H1 (cell line): ENCODE results near the gene RBCK1. TPM values are rescaled to one million over a fixed set of nuclear protein-coding genes. Genes with fewer than 3 reads are reported as not detected.

ENCODE experiments used
- CTCF ChIA-PET: fragments of 300-600 bp; sonication (Branson Sonifier 250); formaldehyde crosslinking; loops from one replicate; lab custom pipeline; 2021; ENCODE audit not compliant: partially characterized antibody; lab: Charles Lee
- POLR2A ChIA-PET: fragments of 300-600 bp; sonication (Branson Sonifier 250); formaldehyde crosslinking; loops from one replicate; lab custom pipeline; 2021; ENCODE audit warnings: inconsistent platforms; ENCODE audit not compliant: partially characterized antibody; lab: Charles Lee
- DNase-seq, 2 experiments: peaks; one replicate each; pipeline versions ENCODE4 v3.0.0 to v3.0.0-alpha.2; 2010 to 2022; ENCODE audit warnings: low spot score in 2 of 2, low read depth in 1 of 2, mixed read lengths in 1 of 2
- FAIRE-seq: peaks from 2 replicates; lab custom pipeline; 2011; peaks lifted over from hg19 to GRCh38; lab: Jason Lieb, UNC
- H2AFZ ChIP-seq: 2 replicates; pipeline ENCODE4 v1.8.1; 2012; ENCODE audit warnings: low read length, inconsistent platforms
- H2AK5ac ChIP-seq: 2 replicates; pipeline ENCODE4 v1.6.1; 2013; ENCODE audit warnings: low read depth, low read length
- H2BK120ac ChIP-seq: replicated peaks from 2 replicates; pipeline ENCODE3; 2013; ENCODE audit warnings: low read depth, low read length, inconsistent platforms
- H2BK12ac ChIP-seq: 2 replicates; pipeline ENCODE4 v1.6.1; 2013; ENCODE audit warnings: low read depth, low read length
- H2BK15ac ChIP-seq: 2 replicates; pipeline ENCODE4 v1.6.1; 2013; ENCODE audit warnings: low read length
- H2BK20ac ChIP-seq: 2 replicates; pipeline ENCODE4 v1.6.1; 2013; ENCODE audit warnings: low read length
- H2BK5ac ChIP-seq: 2 replicates; pipeline ENCODE4 v1.6.1; 2013; ENCODE audit warnings: low read depth, low read length
- H3K14ac ChIP-seq: 2 replicates; pipeline ENCODE4 v1.6.1; 2013; ENCODE audit warnings: inconsistent platforms; ENCODE audit not compliant: insufficient read length
- H3K18ac ChIP-seq: 2 replicates; pipeline ENCODE4 v1.6.1; 2013; ENCODE audit warnings: low read length; ENCODE audit errors: extremely low read depth
- H3K23ac ChIP-seq: 2 replicates; pipeline ENCODE4 v1.6.1; 2013; ENCODE audit warnings: inconsistent platforms; ENCODE audit not compliant: insufficient read length
- H3K23me2 ChIP-seq: 2 replicates; pipeline ENCODE4 v1.6.1; 2013; ENCODE audit warnings: low read depth, low read length
- H3K27ac ChIP-seq: 2 replicates; pipeline ENCODE4 v1.6.1; 2011; ENCODE audit warnings: low read depth, low read length, inconsistent platforms
- H3K27me3 ChIP-seq, 4 experiments: replicated peaks in 1 of 4; 1 replicate in 1 of 4; 2 replicates in 3 of 4; pipeline versions ENCODE4 v1.6.1 to v1.8.1; 2011 to 2013; ENCODE audit warnings: low read length in 3 of 4, mild to moderate bottlenecking in 3 of 4, inconsistent platforms in 2 of 4, mixed read lengths in 2 of 4, moderate library complexity in 1 of 4; ENCODE audit not compliant: control insufficient read depth in 3 of 4, insufficient read depth in 3 of 4; ENCODE audit errors: extremely low read depth in 1 of 4
- H3K36me3 ChIP-seq, 4 experiments: 2 replicates each; pipeline versions ENCODE4 v1.6.1 to v1.8.1; 2011 to 2013; ENCODE audit warnings: mild to moderate bottlenecking in 4 of 4, low read length in 3 of 4, moderate library complexity in 2 of 4, control low read depth in 1 of 4, inconsistent platforms in 1 of 4; ENCODE audit not compliant: insufficient read depth in 4 of 4, control insufficient read depth in 2 of 4
- H3K4ac ChIP-seq: replicated peaks from 2 replicates; pipeline ENCODE3; 2013; ENCODE audit warnings: low read length, low read depth, mixed read lengths, inconsistent platforms; ENCODE audit not compliant: insufficient read length
- H3K4me1 ChIP-seq, 4 experiments: replicated peaks in 1 of 4; 1 replicate in 1 of 4; 2 replicates in 3 of 4; pipeline versions ENCODE4 v1.6.1 to v1.8.1; 2011 to 2013; ENCODE audit warnings: low read length in 3 of 4, inconsistent platforms in 2 of 4, mixed read lengths in 1 of 4; ENCODE audit not compliant: insufficient read depth in 4 of 4, control insufficient read depth in 3 of 4
- H3K4me2 ChIP-seq, 2 experiments: 2 replicates each; pipeline versions ENCODE4 v1.6.1 to v1.8.1; 2011 to 2013; ENCODE audit warnings: low read depth in 2 of 2, low read length in 2 of 2, control low read depth in 1 of 2, inconsistent platforms in 1 of 2, mild to moderate bottlenecking in 1 of 2; ENCODE audit not compliant: insufficient read depth in 1 of 2
- H3K4me3 ChIP-seq, 4 experiments: fragments of 200-600, 300-600 bp in 1 of 4; sonication (generic), shearing (Covaris generic), sonication (Bioruptor Twin) in 1 of 4; 2 replicates each; pipeline versions ENCODE4 v1.5.1 to v1.8.1; 2011 to 2016; ENCODE audit warnings: low read length in 4 of 4, low read depth in 3 of 4, control low read depth in 2 of 4, inconsistent platforms in 2 of 4, mild to moderate bottlenecking in 2 of 4, mixed read lengths in 1 of 4, moderate library complexity in 1 of 4; ENCODE audit not compliant: insufficient read depth in 2 of 4; ENCODE audit errors: extremely low read depth in 1 of 4
- H3K56ac ChIP-seq: replicated peaks from 2 replicates; pipeline ENCODE3; 2013; ENCODE audit warnings: low read depth, mild to moderate bottlenecking, mixed read lengths, low read length, inconsistent platforms; ENCODE audit not compliant: insufficient read length
- H3K79me1 ChIP-seq: 2 replicates; pipeline ENCODE4 v1.6.1; 2013; ENCODE audit warnings: low read depth, low read length, control low read depth
- H3K79me2 ChIP-seq, 2 experiments: 2 replicates each; pipeline versions ENCODE4 v1.6.1 to v1.8.1; 2012 to 2013; ENCODE audit warnings: low read length in 2 of 2, mild to moderate bottlenecking in 2 of 2, inconsistent platforms in 1 of 2; ENCODE audit not compliant: insufficient read depth in 2 of 2, control insufficient read depth in 1 of 2
- H3K9ac ChIP-seq, 4 experiments: replicated peaks in 1 of 4; 1 replicate in 1 of 4; 2 replicates in 3 of 4; pipeline versions ENCODE4 v1.6.1 to v1.8.1; 2011 to 2013; ENCODE audit warnings: low read depth in 3 of 4, low read length in 3 of 4, control low read depth in 2 of 4, mild to moderate bottlenecking in 2 of 4, moderate library complexity in 2 of 4, inconsistent platforms in 1 of 4; ENCODE audit errors: extremely low read depth in 1 of 4
- H3K9me3 ChIP-seq, 2 experiments: 2 replicates each; pipeline versions ENCODE4 v1.6.1 to v1.8.1; 2012 to 2013; ENCODE audit warnings: mild to moderate bottlenecking in 2 of 2, moderate library complexity in 2 of 2, control low read depth in 1 of 2, inconsistent platforms in 1 of 2, low read depth in 1 of 2, low read length in 1 of 2, mixed read lengths in 1 of 2; ENCODE audit not compliant: insufficient read depth in 2 of 2
- H4K20me1 ChIP-seq, 2 experiments: replicated peaks in 1 of 2; 2 replicates each; pipeline versions ENCODE3 to v1.8.1; 2011 to 2013; ENCODE audit warnings: inconsistent platforms in 2 of 2, low read length in 2 of 2, mild to moderate bottlenecking in 1 of 2; ENCODE audit not compliant: insufficient read depth in 2 of 2, control insufficient read depth in 1 of 2
- H4K5ac ChIP-seq: 2 replicates; pipeline ENCODE4 v1.6.1; 2013; ENCODE audit warnings: low read length, low read depth, mixed read lengths, inconsistent platforms; ENCODE audit not compliant: insufficient read length
- H4K8ac ChIP-seq: 2 replicates; pipeline ENCODE4 v1.8.0; 2013; ENCODE audit warnings: mild to moderate bottlenecking, moderate library complexity, low read length, inconsistent platforms; ENCODE audit not compliant: insufficient read depth; ENCODE audit errors: extremely low read depth
- H4K91ac ChIP-seq: replicated peaks from 2 replicates; pipeline ENCODE3; 2013; ENCODE audit warnings: low read length, mixed read lengths, inconsistent platforms; ENCODE audit not compliant: insufficient read length
- BACH1 ChIP-seq: IDR thresholded peaks from 2 replicates; pipeline ENCODE4 v1.6.1; 2012; ENCODE audit warnings: low read length, improper control_type of control experiment
- MAFK ChIP-seq: IDR thresholded peaks from 2 replicates; pipeline ENCODE4 v1.6.1; 2012; ENCODE audit warnings: low read depth, mild to moderate bottlenecking, improper control_type of control experiment, low read length
- RFX5 ChIP-seq: IDR thresholded peaks from 2 replicates; pipeline ENCODE4 v1.6.1; 2011; ENCODE audit warnings: low read depth, low read length, improper control_type of control experiment, borderline replicate concordance
- WGBS, 2 experiments: shearing (Covaris generic) in 1 of 2; methylation state at CpG; one replicate each; pipeline versions ENCODE4 v1.1.6 to v1.1.7; 2013 to 2015; ENCODE audit warnings: low lambda C conversion rate in 2 of 2, mixed read lengths in 2 of 2, inconsistent platforms in 1 of 2, low coverage in 1 of 2, missing lambda C conversion rate in 1 of 2; ENCODE audit not compliant: insufficient replicate concordance in 2 of 2, insufficient coverage in 1 of 2, insufficient read length in 1 of 2; ENCODE audit errors: extremely low coverage in 1 of 2, missing lambda C conversion rate in 1 of 2; 5-methylcytosine and 5-hydroxymethylcytosine counted together
- polyA plus RNA-seq, 7 experiments: library from polyadenylated mRNA; depleted of rRNA in 3 of 7; stranded (reverse) in 5 of 7; unstranded in 2 of 7; fragments of >200 nt in 5 of 7; fragments of 200-250 nt in 2 of 7; gene quantifications; 1 replicate in 5 of 7; 2 replicates in 1 of 7; 4 replicates in 1 of 7; pipeline versions ENCODE4 v1.2.1 to v1.2.3, GENCODE V29; 2011 to 2013; ENCODE audit warnings: missing spikeins in 2 of 7, mixed read lengths in 2 of 7
- total RNA-seq: library from RNA; stranded (reverse); fragmentation: NEBNext Ultra II Directional; extraction: Animal tissue kit (Norgen Biotek cat#: 25700); gene quantifications from 2 replicates; pipeline ENCODE4 v1.2.1, GENCODE V29; 2021

The RBCK1 gene
- total and polyA plus RNA-seq, 2 of the 8 experiments (the other 6 are each of a cell fraction or from before 2014, with no cell fraction given), result 43.1 to 54.7 TPM

GRCh38 chr20:444862-445426, 36.8 kb downstream of the RBCK1 start:
- H3K23me2 ChIP-seq, result no peaks in the 10 kb centered on the region
- H3K79me2 ChIP-seq, result peaks cover 0 to 3% of the 10 kb centered on the region in 2 experiments; a peak in 3 of 4 replicates
- peaks cover 4% of the 10 kb centered on the region; the same call in 1 of the 2 replicates for H3K79me1 ChIP-seq
- no peak for DNase-seq
- H2BK15ac ChIP-seq, result no peak overlapping the region
- no peaks in the 10 kb centered on the region for H3K27me3 ChIP-seq
- peaks cover 16 to 50% (median 20%) of the 10 kb centered on the region in 4 experiments; a peak in 7 of 8 replicates for H3K36me3 ChIP-seq
- ChIA-PET CTCF (interaction anchor here (1.0 to 1.5 kb wide), 8 partner anchors 9 to 316 kb away, joined by 3 to 5 read pairs (median 3); no protein-coding TSS in a partner anchor), POLR2A (interaction anchor here (0.9 to 2.9 kb wide), 6 partner anchors 8 to 56 kb away, joined by 3 to 9 read pairs (median 4); no protein-coding TSS in a partner anchor)
- no peak overlapping the region for H4K5ac ChIP-seq
- H4K8ac ChIP-seq, result no peak overlapping the region
- H3K27ac ChIP-seq, result no peak overlapping the region
- H2BK12ac ChIP-seq, result no peak overlapping the region
- peaks cover 0 to 6% of the 10 kb centered on the region in 2 experiments for H4K20me1 ChIP-seq
- no peak overlapping the region for H3K4me3 ChIP-seq
- no peak overlapping the region for H3K4ac ChIP-seq
- H3K4me1 ChIP-seq, result no peaks in the 10 kb centered on the region
- H3K56ac ChIP-seq, result no peak overlapping the region
- no peak overlapping the region for H3K9ac ChIP-seq
- H2AK5ac ChIP-seq, result no peak overlapping the region
- H3K18ac ChIP-seq, result no peak overlapping the region
- no peak overlapping the region for H2BK120ac ChIP-seq
- H2BK5ac ChIP-seq, result no peak overlapping the region
- 91% methylated on average over 12 of the region's 12 CpGs; no CpG with 5 or more reads in 1 of the 2 experiments for WGBS, 2 experiments
- H3K23ac ChIP-seq, result no peak overlapping the region
- no peak overlapping the region for H3K14ac ChIP-seq
- H2BK20ac ChIP-seq, result no peak overlapping the region
- no peak for FAIRE-seq
- no peak overlapping the region for H2AFZ ChIP-seq
- no peak overlapping the region for H3K4me2 ChIP-seq
- no peaks in the 10 kb centered on the region for H3K9me3 ChIP-seq
- TF ChIP-seq BACH1, result peak; percentile 93
- TF ChIP-seq RFX5, result no peak
- TF ChIP-seq MAFK, result peak; percentile 92
- TF ChIP-seq, all 59 proteins: peak for 2
- H4K91ac ChIP-seq, result no peak overlapping the region
